HFFc6 (cell line): Measurements from ENCODE around the gene IHH. TPM values are rescaled to one million over a fixed set of nuclear protein-coding genes. Genes with fewer than 3 reads are reported as not detected.

Source experiments
- DNase-seq: peaks from one replicate; pipeline ENCODE4 v3.0.0-alpha.2; 2018
- H3K27ac Mint-ChIP-seq: 2 replicates; pipeline ENCODE4 v1.8.0; 2020; ENCODE audit warnings: mild to moderate bottlenecking, mixed read lengths
- H3K27me3 Mint-ChIP-seq: 2 replicates; pipeline ENCODE4 v1.8.0; 2021; ENCODE audit warnings: mild to moderate bottlenecking, moderate library complexity, mixed read lengths; ENCODE audit not compliant: insufficient read depth
- H3K36me3 Mint-ChIP-seq: 2 replicates; pipeline ENCODE4 v1.8.0; 2021; ENCODE audit warnings: low read depth, mixed read lengths
- H3K4me1 Mint-ChIP-seq: 2 replicates; pipeline ENCODE4 v1.8.0; 2020; ENCODE audit warnings: low read depth, mixed read lengths
- H3K4me3 Mint-ChIP-seq: 2 replicates; pipeline ENCODE4 v1.8.0; 2020; ENCODE audit warnings: mild to moderate bottlenecking, moderate library complexity, mixed read lengths
- H3K9me3 Mint-ChIP-seq: 2 replicates; pipeline ENCODE4 v1.8.0; 2020; ENCODE audit warnings: mild to moderate bottlenecking, mixed read lengths
- total RNA-seq, 6 experiments: library from RNA; stranded (reverse); fragmentation: NEBNext Ultra II Directional; extraction: Animal tissue kit (Norgen Biotek cat#: 25700); gene quantifications; 2 replicates in 1 of 6; 3 replicates in 5 of 6; pipeline ENCODE4 v1.2.3, GENCODE V29; 2021
- TF ChIP-seq, protein P1 (sequence below): fragments of 200-600 bp; sonication (generic); IDR thresholded peaks from 2 replicates; pipeline ENCODE4 v1.5.0; 2021; ENCODE audit warnings: antibody characterized with exemption, mild to moderate bottlenecking

Gene IHH
- total RNA-seq, 6 experiments from 2014 or later: not detected

DNA sequence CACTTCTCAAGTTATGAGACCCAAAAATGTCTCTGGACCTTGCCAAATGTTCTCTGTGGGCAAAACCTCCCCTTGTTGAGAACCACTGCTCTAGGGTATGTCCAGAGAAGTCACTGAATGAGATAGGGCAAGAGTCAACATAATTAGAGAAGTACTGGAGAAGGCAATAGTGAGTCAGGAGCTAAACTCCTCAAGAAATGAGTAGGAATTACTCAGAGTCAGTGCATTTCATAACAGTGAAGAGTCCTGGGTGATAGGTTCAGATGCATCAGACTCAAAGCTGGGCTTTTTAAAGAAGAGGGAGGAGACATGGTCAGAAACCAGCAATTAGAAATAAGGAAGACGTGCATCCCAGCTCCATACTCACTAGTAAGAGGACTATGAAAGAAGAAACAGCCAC, 38.6 kb upstream of the IHH start:
- Mint-ChIP-seq H3K9me3 (no peaks in the 10 kb centered on the region), H3K27ac (no peak overlapping the region), H3K4me3 (no peak overlapping the region), H3K27me3 (no peaks in the 10 kb centered on the region), H3K36me3 (no peaks in the 10 kb centered on the region), H3K4me1 (peaks cover 4% of the 10 kb centered on the region)
- DNase-seq: peak; percentile 86
- TF ChIP-seq, protein P1, sequence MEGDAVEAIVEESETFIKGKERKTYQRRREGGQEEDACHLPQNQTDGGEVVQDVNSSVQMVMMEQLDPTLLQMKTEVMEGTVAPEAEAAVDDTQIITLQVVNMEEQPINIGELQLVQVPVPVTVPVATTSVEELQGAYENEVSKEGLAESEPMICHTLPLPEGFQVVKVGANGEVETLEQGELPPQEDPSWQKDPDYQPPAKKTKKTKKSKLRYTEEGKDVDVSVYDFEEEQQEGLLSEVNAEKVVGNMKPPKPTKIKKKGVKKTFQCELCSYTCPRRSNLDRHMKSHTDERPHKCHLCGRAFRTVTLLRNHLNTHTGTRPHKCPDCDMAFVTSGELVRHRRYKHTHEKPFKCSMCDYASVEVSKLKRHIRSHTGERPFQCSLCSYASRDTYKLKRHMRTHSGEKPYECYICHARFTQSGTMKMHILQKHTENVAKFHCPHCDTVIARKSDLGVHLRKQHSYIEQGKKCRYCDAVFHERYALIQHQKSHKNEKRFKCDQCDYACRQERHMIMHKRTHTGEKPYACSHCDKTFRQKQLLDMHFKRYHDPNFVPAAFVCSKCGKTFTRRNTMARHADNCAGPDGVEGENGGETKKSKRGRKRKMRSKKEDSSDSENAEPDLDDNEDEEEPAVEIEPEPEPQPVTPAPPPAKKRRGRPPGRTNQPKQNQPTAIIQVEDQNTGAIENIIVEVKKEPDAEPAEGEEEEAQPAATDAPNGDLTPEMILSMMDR: no peak

DNA sequence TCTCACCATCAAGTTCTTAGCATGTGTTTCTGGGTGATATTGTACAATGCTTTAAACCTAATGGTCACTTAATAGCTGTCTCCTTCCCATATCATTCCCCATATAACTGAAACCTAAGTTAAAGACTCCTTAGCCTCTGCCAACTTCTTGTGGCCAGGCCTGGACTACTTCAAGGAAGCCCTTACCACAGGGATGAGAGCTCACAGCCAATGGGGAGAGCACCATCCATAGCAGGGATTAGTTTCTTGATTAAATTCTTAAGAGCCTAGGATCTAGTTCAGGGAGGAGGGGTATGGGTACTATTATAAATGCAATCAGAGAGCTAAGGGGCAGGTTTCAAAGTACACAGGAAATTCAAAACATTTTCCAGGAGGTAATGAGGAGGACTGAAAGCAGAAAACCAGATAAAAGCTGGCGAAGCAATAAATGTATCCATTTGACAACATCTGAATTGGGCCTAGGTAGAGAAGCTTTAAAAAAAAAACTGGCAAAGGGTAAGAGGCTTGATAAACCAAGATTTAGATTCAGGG, 34.8 kb upstream of the IHH start:
- Mint-ChIP-seq H3K9me3 (no peaks in the 10 kb centered on the region), H3K4me3 (no peak overlapping the region), H3K27me3 (no peaks in the 10 kb centered on the region), H3K27ac (no peak overlapping the region), H3K36me3 (peaks cover 9% of the 10 kb centered on the region; the same call in 1 of the 2 replicates), H3K4me1 (peaks cover 6% of the 10 kb centered on the region; the same call in 1 of the 2 replicates)
- TF ChIP-seq, protein P1: no peak
- no peak for DNase-seq

- DNase-seq: no peak
- Mint-ChIP-seq H3K4me1 (peaks cover 6% of the 10 kb centered on the region; the same call in 1 of the 2 replicates), H3K27me3 (no peaks in the 10 kb centered on the region), H3K27ac (no peak overlapping the region), H3K4me3 (no peak overlapping the region), H3K9me3 (no peaks in the 10 kb centered on the region), H3K36me3 (peaks cover 21% of the 10 kb centered on the region)
- TF ChIP-seq, protein P1: no peak
Observed at GRCh38 chr2:219094171-219094570, 33.5 kb upstream of the IHH start.

- Mint-ChIP-seq H3K27me3 (no peaks in the 10 kb centered on the region), H3K27ac (no peak overlapping the region), H3K9me3 (peaks cover 4% of the 10 kb centered on the region), H3K36me3 (peaks cover 31% of the 10 kb centered on the region), H3K4me3 (no peak overlapping the region), H3K4me1 (peaks cover 12% of the 10 kb centered on the region; the same call in 1 of the 2 replicates)
- TF ChIP-seq, protein P1: no peak
- no peak for DNase-seq
Observed at GRCh38 chr2:219090436-219091299, 29.9 kb upstream of the IHH start.

DNA sequence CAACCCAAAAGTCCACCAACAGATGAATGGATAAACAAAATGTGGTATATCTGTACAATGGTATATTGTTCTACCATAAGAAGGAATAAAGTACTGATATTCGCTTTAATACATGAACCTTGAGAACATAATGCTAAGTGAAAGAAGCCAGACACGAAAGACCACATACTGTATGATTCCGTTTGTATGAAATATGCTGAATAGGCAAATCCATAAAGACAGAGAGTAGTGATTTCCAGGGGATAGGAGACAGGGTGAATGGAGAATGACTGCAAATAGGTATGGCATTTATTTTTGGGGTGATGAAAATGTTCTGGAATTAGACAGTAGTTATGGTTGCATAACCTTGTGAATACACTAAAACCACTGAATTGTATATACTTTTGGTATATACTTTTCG, 28.6 kb upstream of the IHH start:
- Mint-ChIP-seq H3K27me3 (no peaks in the 10 kb centered on the region), H3K9me3 (peaks cover 4% of the 10 kb centered on the region), H3K4me1 (peaks cover 12% of the 10 kb centered on the region; the same call in 1 of the 2 replicates), H3K36me3 (peaks cover 31% of the 10 kb centered on the region), H3K4me3 (no peak overlapping the region), H3K27ac (no peak overlapping the region)
- DNase-seq: no peak
- TF ChIP-seq, protein P1: no peak
